HG03175 (cell line): Measurements from ENCODE around the gene ATXN1.
A peak's percentile ranks its signal among the peaks of the same experiment; 100 is the strongest.

Experiments
- ATAC-seq: cut with Tn5 transposase; IDR thresholded peaks from one replicate; pipeline ENCODE4 v1.9.1; 2021; ENCODE audit warnings: mild to moderate bottlenecking, moderate library complexity; ENCODE audit not compliant: unreplicated experiment

The ATXN1 gene

GRCh38 chr6:16518265-16518664, 243.0 kb downstream of the ATXN1 start:
- no peak for ATAC-seq

GRCh38 chr6:16514249-16514648, 247.0 kb downstream of the ATXN1 start:
- ATAC-seq = no peak

GRCh38 chr6:16512544-16513290, 248.5 kb downstream of the ATXN1 start:
- no peak for ATAC-seq

- peak; percentile 66 for ATAC-seq
Observed at GRCh38 chr6:16511723-16512489, 249.4 kb downstream of the ATXN1 start.

- ATAC-seq = no peak
Observed at GRCh38 chr6:16511040-16511660, 250.1 kb downstream of the ATXN1 start.

GRCh38 chr6:16510245-16510644, 251.0 kb downstream of the ATXN1 start:
- ATAC-seq = no peak

- ATAC-seq = no peak
Observed at GRCh38 chr6:16508959-16509358, 252.3 kb downstream of the ATXN1 start.

- ATAC-seq = no peak
Observed at GRCh38 chr6:16505711-16506357, 255.4 kb downstream of the ATXN1 start.

- ATAC-seq = no peak
Observed at GRCh38 chr6:16504609-16505008, 256.7 kb downstream of the ATXN1 start.

GRCh38 chr6:16503970-16504415, 257.3 kb downstream of the ATXN1 start:
- peak; percentile 82 for ATAC-seq

- peak; percentile 51 for ATAC-seq
Observed at GRCh38 chr6:16503241-16503775, 258.0 kb downstream of the ATXN1 start.

GRCh38 chr6:16498957-16499356, 262.3 kb downstream of the ATXN1 start:
- no peak for ATAC-seq

GRCh38 chr6:16498237-16498636, 263.0 kb downstream of the ATXN1 start:
- no peak for ATAC-seq

GRCh38 chr6:16496991-16497801, 264.1 kb downstream of the ATXN1 start:
- ATAC-seq = no peak

- ATAC-seq = no peak
Observed at GRCh38 chr6:16496210-16496609, 265.1 kb downstream of the ATXN1 start.

GRCh38 chr6:16494793-16495192, 266.5 kb downstream of the ATXN1 start:
- peak; percentile 89 for ATAC-seq

- no peak for ATAC-seq
Observed at GRCh38 chr6:16493802-16494201, 267.5 kb downstream of the ATXN1 start.

GRCh38 chr6:16493112-16493511, 268.1 kb downstream of the ATXN1 start:
- peak; percentile 32 for ATAC-seq

- no peak for ATAC-seq
Observed at GRCh38 chr6:16491666-16492313, 269.5 kb downstream of the ATXN1 start.

GRCh38 chr6:16490616-16491015, 270.6 kb downstream of the ATXN1 start:
- no peak for ATAC-seq
